GM10266 (cell line): ENCODE results near the gene PTOV1.

ENCODE experiments used
- DNase-seq: peaks from one replicate; pipeline ENCODE4 v3.0.0; 2012; ENCODE audit errors: extremely low spot score
- TF ChIP-seq, protein P1 (sequence below): IDR thresholded peaks from 2 replicates; pipeline ENCODE4 v1.5.1; 2012; ENCODE audit warnings: mild to moderate bottlenecking, low read depth; ENCODE audit not compliant: control insufficient read depth, insufficient read depth; ENCODE audit errors: missing control alignments

The PTOV1 gene

DNA sequence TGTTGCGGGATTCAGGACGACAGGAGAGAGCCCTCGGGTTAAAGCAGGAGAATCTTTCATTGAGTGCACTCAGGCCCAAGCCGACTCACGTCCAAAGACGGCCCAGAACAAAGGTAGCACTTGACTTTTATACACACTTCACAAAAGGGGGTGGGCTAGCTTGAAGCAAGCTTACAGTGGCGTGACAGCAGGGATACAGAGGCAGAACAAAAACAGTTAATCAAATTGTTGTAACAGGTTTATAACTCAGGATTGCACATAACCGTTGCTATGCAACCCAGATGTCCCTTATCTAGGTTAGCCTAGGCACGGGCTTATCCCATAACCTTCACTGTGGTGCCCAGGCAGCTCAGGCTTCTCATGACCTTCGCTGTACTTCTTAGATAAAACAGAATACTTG, 30.8 kb upstream of the PTOV1 start:
- no peak for DNase-seq
- TF ChIP-seq, protein P1, sequence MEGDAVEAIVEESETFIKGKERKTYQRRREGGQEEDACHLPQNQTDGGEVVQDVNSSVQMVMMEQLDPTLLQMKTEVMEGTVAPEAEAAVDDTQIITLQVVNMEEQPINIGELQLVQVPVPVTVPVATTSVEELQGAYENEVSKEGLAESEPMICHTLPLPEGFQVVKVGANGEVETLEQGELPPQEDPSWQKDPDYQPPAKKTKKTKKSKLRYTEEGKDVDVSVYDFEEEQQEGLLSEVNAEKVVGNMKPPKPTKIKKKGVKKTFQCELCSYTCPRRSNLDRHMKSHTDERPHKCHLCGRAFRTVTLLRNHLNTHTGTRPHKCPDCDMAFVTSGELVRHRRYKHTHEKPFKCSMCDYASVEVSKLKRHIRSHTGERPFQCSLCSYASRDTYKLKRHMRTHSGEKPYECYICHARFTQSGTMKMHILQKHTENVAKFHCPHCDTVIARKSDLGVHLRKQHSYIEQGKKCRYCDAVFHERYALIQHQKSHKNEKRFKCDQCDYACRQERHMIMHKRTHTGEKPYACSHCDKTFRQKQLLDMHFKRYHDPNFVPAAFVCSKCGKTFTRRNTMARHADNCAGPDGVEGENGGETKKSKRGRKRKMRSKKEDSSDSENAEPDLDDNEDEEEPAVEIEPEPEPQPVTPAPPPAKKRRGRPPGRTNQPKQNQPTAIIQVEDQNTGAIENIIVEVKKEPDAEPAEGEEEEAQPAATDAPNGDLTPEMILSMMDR, result no peak

DNA sequence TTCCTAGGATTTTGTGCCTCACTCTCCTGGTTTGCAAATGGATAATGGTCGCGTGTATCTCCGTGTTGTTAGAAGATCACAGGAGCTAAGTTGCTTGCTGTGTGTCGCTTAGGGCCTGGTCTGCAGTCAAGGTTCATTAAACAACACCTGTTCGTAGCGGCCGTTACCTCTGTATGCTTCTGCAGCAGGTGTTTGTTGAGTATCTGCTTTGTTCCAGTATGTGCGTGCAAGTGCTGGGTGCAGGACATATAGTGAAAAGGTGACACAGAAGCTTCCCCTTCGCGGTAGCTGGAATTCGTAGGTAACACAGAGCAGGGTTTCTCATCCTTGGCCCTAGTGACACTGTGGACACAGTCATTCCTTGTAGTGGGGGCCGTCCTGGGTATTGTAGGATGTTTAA, 27.5 kb upstream of the PTOV1 start:
- DNase-seq, result no peak
- TF ChIP-seq, protein P1, result no peak

DNA sequence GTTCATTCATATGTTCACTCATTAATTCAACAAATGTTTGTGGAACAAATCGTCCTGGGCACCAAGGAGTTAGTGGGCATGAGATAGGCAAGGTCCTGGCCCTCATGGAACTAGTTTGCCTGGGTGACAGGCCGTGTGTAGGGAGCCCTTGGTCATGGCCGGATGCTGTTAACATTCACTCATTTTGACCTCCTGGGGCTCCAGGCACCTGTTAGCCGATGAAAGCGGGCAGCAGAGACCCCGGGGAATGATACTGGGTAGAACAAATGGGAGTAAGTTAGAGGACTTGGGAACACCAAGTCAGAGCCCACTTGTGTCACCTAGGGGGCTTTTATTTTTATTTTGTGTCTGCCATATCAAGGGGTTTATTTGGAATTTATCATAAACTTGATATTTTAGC, 26.3 kb upstream of the PTOV1 start:
- TF ChIP-seq, protein P1, result no peak
- DNase-seq, result no peak

DNA sequence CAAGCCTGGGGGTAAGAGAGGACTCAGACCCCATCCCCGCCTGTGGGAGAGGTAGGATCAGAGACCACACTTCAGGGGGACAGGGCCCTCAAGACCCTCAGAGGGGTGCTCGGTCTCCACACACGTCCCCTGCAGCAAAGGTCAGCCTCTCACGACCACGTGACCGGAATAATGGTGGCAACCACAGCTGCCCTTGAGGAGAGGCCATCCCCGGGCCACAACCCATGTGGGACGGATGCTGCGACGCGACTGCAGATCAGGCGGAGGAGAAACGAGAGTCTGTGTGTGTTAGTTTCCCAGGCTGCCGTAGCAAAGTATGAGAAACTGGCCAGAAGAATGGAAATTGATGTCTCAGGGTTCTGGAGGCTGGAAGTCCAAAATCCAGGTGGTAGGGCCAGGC, 23.9 kb upstream of the PTOV1 start:
- DNase-seq, result no peak
- TF ChIP-seq, protein P1, result no peak

DNA sequence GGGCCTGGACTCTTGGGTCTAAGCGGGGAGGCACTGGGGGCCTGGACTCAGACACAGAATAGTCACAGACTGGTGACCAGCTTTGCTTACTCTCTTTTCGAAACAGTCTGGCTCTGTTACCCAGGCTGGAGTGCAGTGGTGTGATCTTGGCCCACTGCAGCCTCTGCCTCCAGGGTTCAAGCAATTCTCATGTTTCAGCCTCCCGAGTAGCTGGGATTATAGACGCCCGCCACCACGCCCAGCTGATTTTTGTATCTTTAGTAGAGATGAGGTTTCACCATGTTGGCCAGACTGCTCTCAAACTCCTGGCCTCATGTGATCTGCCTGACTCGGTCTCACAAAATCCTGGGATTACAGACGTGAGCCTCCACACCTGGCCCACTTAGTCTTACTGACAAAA, 21.8 kb upstream of the PTOV1 start:
- TF ChIP-seq, protein P1, result no peak
- no peak for DNase-seq

DNA sequence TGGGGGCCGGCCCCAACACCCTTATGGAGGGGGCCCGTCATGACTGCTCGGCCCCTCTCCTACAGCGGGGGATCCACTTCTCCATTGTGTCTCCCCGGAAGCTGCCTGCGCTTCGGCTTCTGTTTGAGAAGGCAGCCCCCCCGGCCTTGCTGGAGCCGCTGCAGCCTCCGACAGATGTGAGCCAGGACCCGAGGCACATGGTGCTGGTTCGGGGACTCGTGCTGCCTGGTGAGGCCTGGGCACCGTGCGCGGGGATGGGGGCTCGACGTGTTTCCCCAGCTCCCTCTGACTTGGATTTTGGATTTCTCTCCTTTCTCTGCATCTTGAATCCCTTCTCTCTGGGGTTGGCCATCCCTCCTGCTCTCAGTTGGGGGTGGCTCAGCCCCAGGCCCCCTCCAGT, 21.2 kb upstream of the PTOV1 start:
- no peak for DNase-seq
- TF ChIP-seq, protein P1, result no peak

DNA sequence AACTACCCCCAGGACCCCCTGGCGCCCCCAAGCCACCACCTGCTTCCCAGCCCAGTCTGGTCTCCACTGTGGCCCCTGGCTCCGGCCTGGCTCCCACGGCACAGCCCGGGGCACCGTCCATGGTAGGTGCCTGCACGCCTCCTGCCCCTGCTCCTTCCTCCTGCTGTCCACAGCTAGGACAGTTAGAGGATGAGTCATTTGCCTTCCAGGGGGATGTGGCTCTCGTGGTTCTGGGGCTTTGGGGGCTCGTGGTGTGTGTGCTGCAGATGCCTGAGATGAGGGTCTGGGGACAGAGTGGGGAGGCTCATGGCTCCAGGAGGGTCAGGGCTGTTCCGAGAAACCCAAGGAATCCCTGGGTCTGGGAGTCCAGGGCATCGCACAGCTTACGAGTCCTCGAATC, 20.2 kb upstream of the PTOV1 start:
- TF ChIP-seq, protein P1, result no peak
- DNase-seq, result no peak
